GM21360 (cell line): ENCODE results near the gene ARHGAP6.
A peak's percentile ranks its signal among the peaks of the same experiment; 100 is the strongest.
"Not testable (repeated sequence)": the region's sequence is repeated elsewhere in the genome, so short reads cannot be mapped to it uniquely, and the experiment has no call there.

Source experiments
- ATAC-seq: cut with Tn5 transposase; IDR thresholded peaks from one replicate; pipeline ENCODE4 v1.9.1; 2021; ENCODE audit warnings: mild to moderate bottlenecking, moderate library complexity; ENCODE audit not compliant: unreplicated experiment

Gene ARHGAP6

GRCh38 chrX:11365426-11365825, 300.3 kb downstream of the ARHGAP6 start:
- ATAC-seq = no peak

GRCh38 chrX:11364835-11365234, 300.9 kb downstream of the ARHGAP6 start:
- no peak for ATAC-seq

GRCh38 chrX:11363825-11364224, 301.9 kb downstream of the ARHGAP6 start:
- not testable (repeated sequence) for ATAC-seq

GRCh38 chrX:11363069-11363594, 302.6 kb downstream of the ARHGAP6 start:
- peak; percentile 98 for ATAC-seq

GRCh38 chrX:11361666-11362065, 304.1 kb downstream of the ARHGAP6 start:
- ATAC-seq = not testable (repeated sequence)

GRCh38 chrX:11355944-11356343, 309.8 kb downstream of the ARHGAP6 start:
- ATAC-seq = not testable (repeated sequence)

GRCh38 chrX:11355259-11355909, 310.3 kb downstream of the ARHGAP6 start:
- no peak for ATAC-seq

- no peak for ATAC-seq
Observed at GRCh38 chrX:11352296-11352741, 313.4 kb downstream of the ARHGAP6 start.

GRCh38 chrX:11351375-11352295, 314.1 kb downstream of the ARHGAP6 start:
- ATAC-seq = peak; percentile 28

- no peak for ATAC-seq
Observed at GRCh38 chrX:11349661-11350337, 315.9 kb downstream of the ARHGAP6 start.

GRCh38 chrX:11349020-11349419, 316.7 kb downstream of the ARHGAP6 start:
- no peak for ATAC-seq

GRCh38 chrX:11347300-11347699, 318.4 kb downstream of the ARHGAP6 start:
- no peak for ATAC-seq

GRCh38 chrX:11346121-11346682, 319.5 kb downstream of the ARHGAP6 start:
- no peak for ATAC-seq

GRCh38 chrX:11342673-11343072, 323.0 kb downstream of the ARHGAP6 start:
- ATAC-seq = no peak

GRCh38 chrX:11341274-11342201, 324.2 kb downstream of the ARHGAP6 start:
- ATAC-seq = peak; percentile 84

GRCh38 chrX:11337292-11338009, 328.3 kb downstream of the ARHGAP6 start:
- no peak for ATAC-seq

- no peak for ATAC-seq
Observed at GRCh38 chrX:11336201-11336600, 329.5 kb downstream of the ARHGAP6 start.

- ATAC-seq = no peak
Observed at GRCh38 chrX:11334165-11334564, 331.6 kb downstream of the ARHGAP6 start.

GRCh38 chrX:11331788-11332187, 333.9 kb downstream of the ARHGAP6 start:
- no peak for ATAC-seq
